BLaER1 (cell line): ENCODE measurements around the gene CHST7.

Experiments used
- H3K27ac ChIP-seq: shearing (Covaris generic); formaldehyde crosslinking; 2 replicates; pipeline ENCODE4 v1.8.1; 2022
- H3K27me3 ChIP-seq: shearing (Covaris generic); formaldehyde crosslinking; 2 replicates; pipeline ENCODE4 v1.8.1; 2022
- H3K36me3 ChIP-seq: shearing (Covaris generic); formaldehyde crosslinking; 2 replicates; pipeline ENCODE4 v1.8.1; 2022
- H3K4me1 ChIP-seq: shearing (Covaris generic); formaldehyde crosslinking; 2 replicates; pipeline ENCODE4 v1.8.1; 2022
- H3K4me2 ChIP-seq: shearing (Covaris generic); formaldehyde crosslinking; 2 replicates; pipeline ENCODE4 v1.8.1; 2022
- H3K4me3 ChIP-seq: shearing (Covaris generic); formaldehyde crosslinking; 2 replicates; pipeline ENCODE4 v1.8.1; 2022
- H3K9ac ChIP-seq: shearing (Covaris generic); formaldehyde crosslinking; 2 replicates; pipeline ENCODE4 v1.8.1; 2022
- H3K9me3 ChIP-seq: shearing (Covaris generic); formaldehyde crosslinking; 2 replicates; pipeline ENCODE4 v1.8.1; 2022
- H4K20me1 ChIP-seq: shearing (Covaris generic); formaldehyde crosslinking; 2 replicates; pipeline ENCODE4 v1.8.1; 2022
- Cebpa-rat ChIP-seq: shearing (Covaris generic); IDR thresholded peaks from 2 replicates; pipeline ENCODE4 v1.8.1; 2022

CHST7 gene

DNA sequence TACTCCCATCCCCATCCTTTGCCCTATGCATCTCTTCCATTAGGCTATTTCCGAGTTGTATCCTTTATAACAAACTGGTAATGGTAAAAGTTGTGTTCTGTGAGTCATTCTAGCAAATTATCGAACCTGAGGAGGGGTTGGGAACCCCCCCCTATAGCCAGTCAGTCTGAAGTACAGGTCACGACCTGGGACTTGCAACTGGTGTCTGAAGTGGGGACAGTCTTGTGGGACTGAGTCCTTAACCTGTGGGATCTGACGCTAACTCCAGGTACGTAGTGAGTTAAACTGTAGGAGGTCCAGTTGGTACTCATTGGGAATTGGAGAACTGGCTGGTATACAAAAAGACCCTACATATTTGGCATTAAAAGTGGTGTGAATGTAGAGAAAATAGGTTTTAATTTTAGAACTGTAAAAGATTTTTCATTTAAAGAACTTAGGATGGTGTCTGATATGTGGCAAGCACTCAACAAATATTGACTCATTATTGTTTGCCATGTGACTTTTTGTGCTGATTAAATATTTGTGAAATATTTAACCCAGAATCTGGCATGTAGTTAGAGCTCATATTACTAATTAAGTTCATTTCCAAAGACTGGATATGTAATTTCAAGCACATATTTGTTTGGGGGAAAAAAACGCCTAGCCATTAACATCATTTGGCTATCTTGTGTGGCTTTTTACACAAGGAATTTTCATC, 50.7 kb downstream of the CHST7 start:
- Histone ChIP-seq H3K9me3 (peaks cover 10% of the 10 kb centered on the region), H3K4me2 (no peak overlapping the region), H3K27me3 (no peaks in the 10 kb centered on the region), H3K36me3 (peaks cover 17% of the 10 kb centered on the region), H3K4me1 (peaks cover 34% of the 10 kb centered on the region), H4K20me1 (no peaks in the 10 kb centered on the region), H3K4me3 (no peak overlapping the region), H3K27ac (no peak overlapping the region), H3K9ac (no peak overlapping the region)
- no peak for TF ChIP-seq Cebpa-rat

DNA sequence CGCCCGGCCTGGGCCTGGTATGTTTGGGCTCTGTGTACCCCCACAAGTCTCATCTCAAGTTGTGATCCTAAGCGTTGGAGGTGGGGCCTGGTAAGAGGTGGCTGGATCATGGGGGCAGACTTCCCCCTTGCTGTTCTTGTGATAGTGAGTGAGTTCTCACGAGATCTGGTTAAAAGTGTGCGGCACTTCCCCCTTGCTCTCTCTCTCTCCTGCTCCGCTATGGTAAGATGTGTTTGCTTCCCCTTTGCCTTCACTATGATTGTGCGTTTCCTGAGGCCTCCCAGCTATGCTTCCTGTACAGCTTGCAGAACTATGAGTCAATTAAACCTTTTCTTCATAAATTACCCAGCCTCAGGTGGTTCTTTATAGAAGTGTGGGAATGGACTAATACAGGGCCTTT, 53.0 kb downstream of the CHST7 start:
- peak overlapping the region; percentile 66 for H3K4me2 ChIP-seq
- no peaks in the 10 kb centered on the region for H4K20me1 ChIP-seq
- peaks cover 7% of the 10 kb centered on the region; the same call in 1 of the 2 replicates for H3K9me3 ChIP-seq
- TF ChIP-seq Cebpa-rat, result no peak
- H3K4me1 ChIP-seq, result peaks cover 44% of the 10 kb centered on the region
- no peak overlapping the region for H3K4me3 ChIP-seq
- no peak overlapping the region for H3K9ac ChIP-seq
- H3K27ac ChIP-seq, result peak overlapping the region; percentile 63; the same call in 1 of the 2 replicates
- peaks cover 9% of the 10 kb centered on the region; the same call in 1 of the 2 replicates for H3K36me3 ChIP-seq
- no peaks in the 10 kb centered on the region for H3K27me3 ChIP-seq

DNA sequence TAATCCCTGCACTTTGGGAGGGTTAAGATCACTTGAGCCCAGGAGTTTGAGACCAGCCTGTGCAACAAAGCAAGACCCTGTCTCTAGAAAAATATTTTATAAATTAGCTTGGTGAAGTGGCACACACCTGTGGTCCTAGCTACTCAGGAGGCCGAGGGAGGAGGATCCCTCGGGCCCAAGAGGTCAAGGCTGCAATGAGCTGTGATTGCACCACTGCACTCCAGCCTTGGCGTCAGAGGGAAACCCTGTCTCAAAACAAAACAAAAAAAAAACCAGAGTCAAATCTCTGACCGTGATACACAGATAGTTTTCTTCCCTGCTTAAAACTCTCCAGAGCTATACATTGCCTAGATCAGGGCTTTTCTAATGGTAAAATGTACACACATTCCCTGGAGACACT, 53.5 kb downstream of the CHST7 start:
- H3K27me3 ChIP-seq, result no peaks in the 10 kb centered on the region
- H3K4me1 ChIP-seq, result peaks cover 44% of the 10 kb centered on the region
- no peak overlapping the region for H3K4me3 ChIP-seq
- peaks cover 10% of the 10 kb centered on the region; the same call in 1 of the 2 replicates for H3K36me3 ChIP-seq
- no peak overlapping the region for H3K9ac ChIP-seq
- H4K20me1 ChIP-seq, result no peaks in the 10 kb centered on the region
- H3K4me2 ChIP-seq, result peak overlapping the region; percentile 66
- H3K27ac ChIP-seq, result peak overlapping the region; percentile 63
- H3K9me3 ChIP-seq, result peaks cover 7% of the 10 kb centered on the region; the same call in 1 of the 2 replicates
- TF ChIP-seq Cebpa-rat, result no peak

DNA sequence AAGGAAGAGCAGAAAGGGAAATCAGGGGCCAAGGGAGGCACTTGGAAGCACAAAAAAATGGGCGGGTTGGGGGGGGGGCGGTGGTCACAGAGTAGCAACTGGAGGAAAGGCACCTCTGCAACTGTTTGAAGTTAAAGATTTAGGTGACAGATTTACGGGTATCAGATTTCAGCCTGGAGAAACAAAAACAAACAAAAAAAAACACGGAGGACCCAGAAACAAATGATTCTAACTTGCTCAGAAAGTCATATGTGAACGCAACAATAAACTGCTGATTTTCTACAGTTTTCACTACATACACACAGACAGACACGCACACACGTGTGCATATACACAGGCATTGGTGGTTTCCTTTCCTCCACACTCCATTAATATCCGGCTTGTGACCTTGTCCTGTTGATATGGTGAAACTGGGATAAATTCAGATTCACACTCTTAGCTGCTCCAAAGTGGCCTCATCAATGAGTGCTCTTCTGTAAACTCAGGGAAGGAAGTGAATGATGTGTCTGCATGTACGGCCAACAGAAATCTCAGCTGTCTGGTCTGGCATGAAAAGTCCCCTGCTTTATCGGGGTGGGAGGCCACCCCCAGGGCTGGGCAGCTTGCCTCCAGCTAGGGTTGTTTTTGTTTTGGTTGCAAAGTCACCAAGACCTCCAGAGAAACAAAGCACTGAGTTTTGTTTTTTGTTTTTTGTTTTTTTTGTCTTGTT, 54.3 kb downstream of the CHST7 start:
- no peak for TF ChIP-seq Cebpa-rat
- H3K9me3 ChIP-seq, result peaks cover 7% of the 10 kb centered on the region; the same call in 1 of the 2 replicates
- H3K9ac ChIP-seq, result peak overlapping the region; percentile 39; the same call in 1 of the 2 replicates
- H4K20me1 ChIP-seq, result no peaks in the 10 kb centered on the region
- H3K4me1 ChIP-seq, result peaks cover 44% of the 10 kb centered on the region
- peak overlapping the region; percentile 56 for H3K27ac ChIP-seq
- H3K27me3 ChIP-seq, result no peaks in the 10 kb centered on the region
- peak overlapping the region; percentile 66 for H3K4me2 ChIP-seq
- H3K4me3 ChIP-seq, result no peak overlapping the region
- peaks cover 10% of the 10 kb centered on the region; the same call in 1 of the 2 replicates for H3K36me3 ChIP-seq

DNA sequence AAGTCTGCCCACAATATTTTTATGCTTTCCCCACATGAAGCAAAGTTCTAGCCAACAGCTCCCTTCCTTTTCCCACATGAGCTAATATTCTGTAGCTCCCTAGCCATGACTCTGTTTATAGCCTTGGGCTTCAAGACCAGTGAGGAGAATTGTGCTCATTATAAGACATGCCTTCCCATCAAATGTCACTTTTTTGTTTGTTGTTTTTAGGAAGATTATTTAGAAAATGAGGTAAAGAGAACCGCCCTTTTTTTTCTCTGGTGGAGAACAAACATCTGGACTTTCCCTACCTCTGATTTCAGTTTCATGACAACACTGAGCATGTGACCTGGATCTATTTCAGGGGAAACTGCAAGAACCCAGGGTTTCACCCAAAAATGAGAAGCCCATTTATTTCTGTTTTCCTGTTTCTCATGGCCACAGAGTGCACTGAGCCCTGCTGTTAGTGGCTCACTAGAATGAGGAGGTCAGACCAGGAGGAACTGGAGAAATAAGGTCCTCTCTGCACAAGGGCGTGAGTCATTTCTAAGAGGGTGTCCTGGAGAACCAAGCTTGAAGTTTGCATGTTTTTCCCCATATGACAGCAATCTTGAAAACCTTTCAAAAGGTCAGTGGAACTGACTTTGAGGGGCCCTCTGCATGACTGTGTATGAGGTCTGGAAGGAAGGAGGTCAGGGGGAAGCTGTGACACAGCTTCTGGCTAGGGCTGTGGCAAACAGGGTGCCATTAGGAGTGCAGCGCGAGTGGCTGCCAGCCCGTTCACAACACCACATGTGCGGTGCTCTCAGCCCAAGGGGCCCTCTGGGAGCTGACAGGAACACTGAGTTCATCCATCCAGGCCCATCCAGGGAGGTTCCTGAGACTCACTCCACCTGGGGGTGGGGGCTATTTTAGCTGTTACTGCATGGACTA, 55.2 kb downstream of the CHST7 start:
- Histone ChIP-seq H3K36me3 (peaks cover 10% of the 10 kb centered on the region; the same call in 1 of the 2 replicates), H3K4me2 (peak overlapping the region; percentile 58), H3K4me3 (no peak overlapping the region), H3K9me3 (peaks cover 7% of the 10 kb centered on the region; the same call in 1 of the 2 replicates), H3K9ac (peak overlapping the region; percentile 39; the same call in 1 of the 2 replicates), H3K27ac (peak overlapping the region; percentile 56), H4K20me1 (no peaks in the 10 kb centered on the region), H3K27me3 (no peaks in the 10 kb centered on the region), H3K4me1 (peaks cover 44% of the 10 kb centered on the region)
- TF ChIP-seq Cebpa-rat, result no peak

DNA sequence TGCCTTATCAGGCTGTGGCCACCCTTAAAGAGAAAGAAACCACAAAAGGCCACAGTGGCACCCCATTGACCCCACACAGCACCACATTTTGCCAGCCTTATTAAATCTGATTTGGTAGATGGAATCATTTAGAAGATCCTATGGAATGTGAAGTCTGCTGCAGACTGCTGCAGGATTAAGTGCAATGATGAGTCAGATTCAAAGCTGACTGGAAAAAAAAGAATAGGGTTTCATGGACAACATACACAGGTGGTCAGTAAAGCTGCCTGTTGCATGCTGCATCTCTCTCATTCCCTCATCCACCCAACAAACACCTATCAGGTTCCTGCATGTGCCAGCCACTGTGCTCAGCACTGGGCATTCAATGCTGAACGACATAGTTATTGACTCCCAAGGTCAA, 56.6 kb downstream of the CHST7 start:
- no peak for TF ChIP-seq Cebpa-rat
- Histone ChIP-seq H4K20me1 (no peaks in the 10 kb centered on the region), H3K9ac (no peak overlapping the region), H3K9me3 (peaks cover 7% of the 10 kb centered on the region; the same call in 1 of the 2 replicates), H3K4me2 (peak overlapping the region; percentile 58), H3K27ac (no peak overlapping the region), H3K27me3 (no peaks in the 10 kb centered on the region), H3K36me3 (peaks cover 10% of the 10 kb centered on the region; the same call in 1 of the 2 replicates), H3K4me1 (peaks cover 44% of the 10 kb centered on the region), H3K4me3 (no peak overlapping the region)

DNA sequence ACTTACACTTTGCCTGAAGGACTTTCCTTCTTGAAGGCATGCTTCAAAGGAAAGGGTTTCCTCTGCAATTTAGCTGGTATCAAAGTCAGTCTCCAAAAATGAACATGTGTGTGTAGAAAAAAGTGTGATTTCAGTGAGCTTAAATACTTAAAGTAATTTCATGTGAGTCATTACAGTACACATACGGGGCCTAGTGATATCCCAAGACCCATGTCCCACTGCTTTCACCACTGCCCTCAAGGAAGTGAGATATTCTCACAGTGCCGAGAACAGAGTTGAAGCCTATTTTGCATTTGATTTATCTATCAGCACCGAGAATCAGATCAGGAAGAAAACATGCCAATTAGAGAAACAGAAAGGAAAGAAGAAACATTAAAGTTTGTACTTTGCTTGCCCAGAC, 61.0 kb downstream of the CHST7 start:
- Histone ChIP-seq H3K4me1 (peaks cover 14% of the 10 kb centered on the region), H3K36me3 (peaks cover 10% of the 10 kb centered on the region; the same call in 1 of the 2 replicates), H3K9ac (no peak overlapping the region), H3K27me3 (no peaks in the 10 kb centered on the region), H3K9me3 (peaks cover 7% of the 10 kb centered on the region; the same call in 1 of the 2 replicates), H3K4me2 (no peak overlapping the region), H4K20me1 (no peaks in the 10 kb centered on the region), H3K27ac (no peak overlapping the region), H3K4me3 (no peak overlapping the region)
- TF ChIP-seq Cebpa-rat, result no peak

DNA sequence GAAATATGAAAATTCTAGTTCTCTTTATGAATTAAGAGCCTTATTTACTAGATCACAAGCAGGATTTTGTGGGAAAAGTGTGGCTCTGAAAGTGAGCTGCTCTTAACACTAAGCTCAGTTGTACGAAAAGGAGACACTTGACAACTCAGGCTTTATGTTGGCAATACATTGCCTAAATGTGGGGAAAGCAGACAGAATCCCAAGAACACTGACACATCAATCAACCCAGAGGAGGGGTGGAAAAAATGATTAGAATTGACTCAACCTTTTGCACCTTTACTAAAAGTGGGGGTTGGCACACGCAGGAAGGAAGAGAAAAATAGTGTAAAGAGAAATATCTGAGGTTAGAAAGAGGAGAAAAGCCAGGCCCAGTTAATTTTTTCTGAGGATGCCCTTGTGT, 61.6 kb downstream of the CHST7 start:
- H3K27ac ChIP-seq, result no peak overlapping the region

DNA sequence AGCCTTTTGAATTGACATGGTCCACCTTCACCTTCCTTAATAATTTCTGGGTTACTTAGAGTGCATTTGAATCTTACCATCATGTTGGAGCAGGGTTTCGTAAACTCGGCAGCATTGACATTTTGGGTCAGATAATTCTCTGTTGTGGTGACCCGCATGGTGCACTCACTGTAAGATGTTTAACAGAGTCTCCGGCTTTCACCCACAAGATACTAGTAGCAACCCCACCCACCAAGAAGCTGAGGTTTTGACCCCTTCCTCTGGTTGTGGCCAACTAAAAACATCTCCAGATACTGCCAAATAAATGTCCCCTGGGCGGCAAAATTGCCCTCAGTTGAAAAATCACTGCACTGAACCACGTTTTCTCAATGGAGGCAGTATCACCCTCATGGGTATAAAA, 62.7 kb downstream of the CHST7 start:
- Histone ChIP-seq H3K9me3 (peaks cover 2% of the 10 kb centered on the region; the same call in 1 of the 2 replicates), H3K27me3 (no peaks in the 10 kb centered on the region), H4K20me1 (no peaks in the 10 kb centered on the region), H3K36me3 (peaks cover 5% of the 10 kb centered on the region; the same call in 1 of the 2 replicates), H3K4me1 (peaks cover 8% of the 10 kb centered on the region), H3K4me3 (no peak overlapping the region), H3K27ac (no peak overlapping the region), H3K4me2 (peak overlapping the region; percentile 35), H3K9ac (no peak overlapping the region)
- TF ChIP-seq Cebpa-rat, result no peak

More for the DNA sequence above, 61.6 kb downstream of the CHST7 start:
- Histone ChIP-seq H3K4me1 (peaks cover 8% of the 10 kb centered on the region), H3K9me3 (peaks cover 7% of the 10 kb centered on the region; the same call in 1 of the 2 replicates), H3K4me3 (no peak overlapping the region), H3K36me3 (peaks cover 10% of the 10 kb centered on the region; the same call in 1 of the 2 replicates), H3K4me2 (no peak overlapping the region), H3K9ac (no peak overlapping the region), H3K27me3 (no peaks in the 10 kb centered on the region), H4K20me1 (no peaks in the 10 kb centered on the region)
- TF ChIP-seq Cebpa-rat, result no peak
